ENCODE data around the gene NANOS2.

GRCh38 chr19:45879055-45879454 lies 35.5 kb downstream of the NANOS2 start:
- no peak for TF ChIP-seq CTCF (conservative IDR thresholded peaks at IDR 0.05; ENCODE audit: low read depth, low read length)
- no peak for TF ChIP-seq FOS (IDR thresholded peaks at IDR 0.05; ENCODE audit: low read depth, low read length)
- TF ChIP-seq CHD1 (IDR thresholded peaks at IDR 0.05; ENCODE audit: low read depth, low read length): no peak
- no peak for TF ChIP-seq CEBPB (IDR thresholded peaks at IDR 0.05; ENCODE audit: low read depth, low read length)
- TF ChIP-seq SMC3 (IDR thresholded peaks at IDR 0.05; ENCODE audit: low read depth, low read length): no peak
- TF ChIP-seq RAD21 (IDR thresholded peaks at IDR 0.05; ENCODE audit: low read length): no peak
- TF ChIP-seq POLR2A (IDR thresholded peaks at IDR 0.05; ENCODE audit: low read depth, low read length): no peak
- no peak for TF ChIP-seq RCOR1 (IDR thresholded peaks at IDR 0.05; ENCODE audit: insufficient replicate concordance, low read length)
- TF ChIP-seq USF2 (IDR thresholded peaks at IDR 0.05; ENCODE audit: low read depth, low read length): no peak
- no peak for TF ChIP-seq BHLHE40 (IDR thresholded peaks at IDR 0.05; ENCODE audit: low read depth, low read length)
- TF ChIP-seq RFX5 (IDR thresholded peaks at IDR 0.05; ENCODE audit: low read depth, low read length): no peak
- TF ChIP-seq NFE2L2 (IDR thresholded peaks at IDR 0.05; ENCODE audit: low read depth, low read length): no peak
- no peak for TF ChIP-seq MAFK (IDR thresholded peaks at IDR 0.05; ENCODE audit: low read depth, low read length)
- TF ChIP-seq ELK1 (IDR thresholded peaks at IDR 0.05; ENCODE audit: borderline replicate concordance, low read depth, low read length): no peak
